ENCODE data around the gene SIMC1. TPM values are rescaled to one million over a fixed set of nuclear protein-coding genes. Genes with fewer than 3 reads are reported as not detected.

SIMC1 gene
- total RNA-seq, 1 experiment from 2014 or later: 19.2 TPM

DNA sequence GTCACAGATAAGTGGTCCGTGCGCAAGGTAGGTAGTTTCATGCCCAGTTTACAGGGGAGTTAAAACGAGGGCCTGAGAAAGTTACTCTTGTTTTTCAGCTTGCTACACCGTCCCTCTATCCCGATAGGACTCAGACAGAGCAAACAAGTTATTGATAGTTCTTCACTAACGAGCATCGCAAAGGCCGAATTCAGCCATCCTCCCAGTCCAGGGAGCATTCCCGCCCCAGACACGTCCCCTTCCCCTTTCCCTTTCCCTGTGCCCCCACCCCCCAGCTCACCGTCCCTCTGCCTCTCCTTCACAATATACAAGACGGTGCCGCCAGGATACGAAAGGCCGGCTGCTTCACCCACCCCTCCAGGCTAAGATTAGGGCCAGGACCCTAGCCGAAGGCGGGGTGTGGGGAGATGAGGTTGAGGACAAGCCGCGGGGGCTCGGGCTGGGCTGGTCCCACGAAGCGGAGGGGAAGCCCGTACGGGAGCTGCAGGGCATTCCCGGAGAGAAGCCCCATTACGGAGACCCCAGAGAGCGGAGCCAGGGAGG, 122.7 kb downstream of the SIMC1 start:
- TF ChIP-seq TCF7L2 (IDR thresholded peaks at IDR 0.05; ENCODE audit: low read depth, low read length): no peak
- TF ChIP-seq, protein P1, sequence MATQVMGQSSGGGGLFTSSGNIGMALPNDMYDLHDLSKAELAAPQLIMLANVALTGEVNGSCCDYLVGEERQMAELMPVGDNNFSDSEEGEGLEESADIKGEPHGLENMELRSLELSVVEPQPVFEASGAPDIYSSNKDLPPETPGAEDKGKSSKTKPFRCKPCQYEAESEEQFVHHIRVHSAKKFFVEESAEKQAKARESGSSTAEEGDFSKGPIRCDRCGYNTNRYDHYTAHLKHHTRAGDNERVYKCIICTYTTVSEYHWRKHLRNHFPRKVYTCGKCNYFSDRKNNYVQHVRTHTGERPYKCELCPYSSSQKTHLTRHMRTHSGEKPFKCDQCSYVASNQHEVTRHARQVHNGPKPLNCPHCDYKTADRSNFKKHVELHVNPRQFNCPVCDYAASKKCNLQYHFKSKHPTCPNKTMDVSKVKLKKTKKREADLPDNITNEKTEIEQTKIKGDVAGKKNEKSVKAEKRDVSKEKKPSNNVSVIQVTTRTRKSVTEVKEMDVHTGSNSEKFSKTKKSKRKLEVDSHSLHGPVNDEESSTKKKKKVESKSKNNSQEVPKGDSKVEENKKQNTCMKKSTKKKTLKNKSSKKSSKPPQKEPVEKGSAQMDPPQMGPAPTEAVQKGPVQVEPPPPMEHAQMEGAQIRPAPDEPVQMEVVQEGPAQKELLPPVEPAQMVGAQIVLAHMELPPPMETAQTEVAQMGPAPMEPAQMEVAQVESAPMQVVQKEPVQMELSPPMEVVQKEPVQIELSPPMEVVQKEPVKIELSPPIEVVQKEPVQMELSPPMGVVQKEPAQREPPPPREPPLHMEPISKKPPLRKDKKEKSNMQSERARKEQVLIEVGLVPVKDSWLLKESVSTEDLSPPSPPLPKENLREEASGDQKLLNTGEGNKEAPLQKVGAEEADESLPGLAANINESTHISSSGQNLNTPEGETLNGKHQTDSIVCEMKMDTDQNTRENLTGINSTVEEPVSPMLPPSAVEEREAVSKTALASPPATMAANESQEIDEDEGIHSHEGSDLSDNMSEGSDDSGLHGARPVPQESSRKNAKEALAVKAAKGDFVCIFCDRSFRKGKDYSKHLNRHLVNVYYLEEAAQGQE (IDR thresholded peaks at IDR 0.05; ENCODE audit: insufficient read depth in 1 of 2, low read depth in 2 of 2, low read length in 1 of 2): no peak
- TF ChIP-seq SIN3A (IDR thresholded peaks at IDR 0.05; ENCODE audit: borderline replicate concordance, insufficient read depth, low read depth, low read length): no peak
- TF ChIP-seq POLR2AphosphoS5 (IDR thresholded peaks at IDR 0.05; ENCODE audit: low read depth, low read length): no peak
- TF ChIP-seq, protein P2, sequence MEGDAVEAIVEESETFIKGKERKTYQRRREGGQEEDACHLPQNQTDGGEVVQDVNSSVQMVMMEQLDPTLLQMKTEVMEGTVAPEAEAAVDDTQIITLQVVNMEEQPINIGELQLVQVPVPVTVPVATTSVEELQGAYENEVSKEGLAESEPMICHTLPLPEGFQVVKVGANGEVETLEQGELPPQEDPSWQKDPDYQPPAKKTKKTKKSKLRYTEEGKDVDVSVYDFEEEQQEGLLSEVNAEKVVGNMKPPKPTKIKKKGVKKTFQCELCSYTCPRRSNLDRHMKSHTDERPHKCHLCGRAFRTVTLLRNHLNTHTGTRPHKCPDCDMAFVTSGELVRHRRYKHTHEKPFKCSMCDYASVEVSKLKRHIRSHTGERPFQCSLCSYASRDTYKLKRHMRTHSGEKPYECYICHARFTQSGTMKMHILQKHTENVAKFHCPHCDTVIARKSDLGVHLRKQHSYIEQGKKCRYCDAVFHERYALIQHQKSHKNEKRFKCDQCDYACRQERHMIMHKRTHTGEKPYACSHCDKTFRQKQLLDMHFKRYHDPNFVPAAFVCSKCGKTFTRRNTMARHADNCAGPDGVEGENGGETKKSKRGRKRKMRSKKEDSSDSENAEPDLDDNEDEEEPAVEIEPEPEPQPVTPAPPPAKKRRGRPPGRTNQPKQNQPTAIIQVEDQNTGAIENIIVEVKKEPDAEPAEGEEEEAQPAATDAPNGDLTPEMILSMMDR (IDR thresholded peaks at IDR 0.05): no peak
- H3K27me3 ChIP-seq (ENCODE audit: control insufficient read depth, insufficient read depth, low read length): no peaks in the 10 kb centered on the region
- POLR2A ChIA-PET: no interaction called here
- H3K4me1 ChIP-seq (ENCODE audit: control insufficient read depth, insufficient read depth, low read length): peaks cover 13% of the 10 kb centered on the region
- H3K27ac ChIP-seq (ENCODE audit: low read length): peak overlapping the region; percentile 93
- TSS peak; percentile 79 for BruUV-seq (replicated peaks)
- no peaks in the 10 kb centered on the region for H3K9me3 ChIP-seq (ENCODE audit: control insufficient read depth, insufficient read depth, low read depth, low read length)
- ATAC-seq (peak; percentile 33), DNase-seq (ENCODE audit: low read depth, low spot score) (no peak)
- peak overlapping the region; percentile 93 to 99 for H3K4me3 ChIP-seq (ENCODE audit: low read depth in 2 of 2, low read length in 2 of 2)
- in situ Hi-C loops (cut with HindIII; ENCODE audit: low pct_unique_long_range_greater_than_20kb, low sequenced_read_pairs): no loop called here
- intact Hi-C loops (cut with micrococcal nuclease; ENCODE audit: unreplicated experiment): no loop called here
- peaks cover 6% of the 10 kb centered on the region for H3K36me3 ChIP-seq (ENCODE audit: control insufficient read depth, insufficient read depth, low read length)
- CTCF ChIA-PET: no interaction called here

DNA sequence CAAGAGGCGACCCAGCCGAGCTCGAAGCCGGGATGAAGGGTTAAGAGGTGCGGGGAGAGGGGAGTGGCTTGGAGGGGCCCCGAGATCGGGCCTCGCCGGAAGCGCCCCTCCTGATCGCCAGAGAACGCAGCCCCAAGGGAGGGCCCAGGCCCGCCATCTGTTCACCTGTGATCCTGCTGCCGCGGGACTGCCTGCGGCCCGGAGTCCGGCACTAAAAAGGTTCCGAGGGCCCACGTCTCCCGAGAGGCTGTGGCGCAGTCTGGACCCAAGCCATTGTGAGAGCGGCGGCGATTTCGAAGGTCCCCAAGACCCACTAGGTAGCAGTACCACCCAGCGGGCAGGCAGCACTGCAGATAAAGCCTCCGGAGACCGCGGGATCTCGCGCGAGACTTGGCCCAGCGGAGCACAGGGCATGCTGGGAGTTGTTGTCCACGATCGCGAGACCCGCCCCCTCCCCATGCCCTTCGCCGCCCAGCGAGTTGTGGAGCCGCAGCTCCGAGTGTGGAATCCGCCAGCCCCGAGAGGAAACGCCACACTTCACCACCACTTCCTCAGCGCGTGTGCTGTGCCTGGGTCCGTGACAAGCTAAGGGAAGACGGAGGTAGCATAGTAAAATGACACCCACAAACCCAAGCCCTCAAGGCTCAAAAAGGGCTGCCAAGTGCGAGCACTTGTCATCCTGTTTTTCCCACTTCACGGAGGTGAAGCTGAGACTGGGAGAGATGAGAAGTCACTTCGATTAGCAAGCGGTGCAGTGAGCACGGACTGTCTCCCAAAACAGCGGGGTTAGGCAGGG, 123.4 kb downstream of the SIMC1 start, which contains the start of gene KIAA1191:
TSS of gene KIAA1191 (minus strand) at position 328 of the 796 bp plus-strand sequence. CDS start 2,256 bp downstream, outside the sequence.
- Histone ChIP-seq H3K4me3 (ENCODE audit: low read depth in 2 of 2, low read length in 2 of 2) (peak within 1 kb of the TSS; percentile 93 to 99), H3K36me3 (ENCODE audit: control insufficient read depth, insufficient read depth, low read length) (peaks cover 6% of the 10 kb centered on the region), H3K9me3 (ENCODE audit: control insufficient read depth, insufficient read depth, low read depth, low read length) (no peaks in the 10 kb centered on the region), H3K27me3 (ENCODE audit: control insufficient read depth, insufficient read depth, low read length) (no peaks in the 10 kb centered on the region), H3K27ac (ENCODE audit: low read length) (peak within 1 kb of the TSS; percentile 93), H3K4me1 (ENCODE audit: control insufficient read depth, insufficient read depth, low read length) (peaks cover 13% of the 10 kb centered on the region)
- intact Hi-C loops (cut with micrococcal nuclease; ENCODE audit: unreplicated experiment) (no loop called here), in situ Hi-C loops (cut with HindIII; ENCODE audit: low pct_unique_long_range_greater_than_20kb, low sequenced_read_pairs) (no loop called here)
- DNase-seq (ENCODE audit: low read depth, low spot score): peak; percentile 69
- peak; percentile 97 for ATAC-seq
- TF ChIP-seq TCF7L2 (IDR thresholded peaks at IDR 0.05; ENCODE audit: low read depth, low read length) (no peak), SIN3A (IDR thresholded peaks at IDR 0.05; ENCODE audit: borderline replicate concordance, insufficient read depth, low read depth, low read length) (peak; percentile 81; the same call in 1 of the 2 replicates), POLR2AphosphoS5 (IDR thresholded peaks at IDR 0.05; ENCODE audit: low read depth, low read length) (peak; percentile 95)
- TF ChIP-seq, protein P1 (IDR thresholded peaks at IDR 0.05; ENCODE audit: insufficient read depth in 1 of 2, low read depth in 2 of 2, low read length in 1 of 2): peak in 1 of 2 experiments; percentile 24; a peak in 1 of 4 replicates
- no TSS peak for BruUV-seq (replicated peaks)
- ChIA-PET CTCF (interaction anchor here (0.6 to 0.8 kb wide), 2 partner anchors 11 to 41 kb away, joined by 3 to 7 read pairs; no protein-coding TSS in a partner anchor), POLR2A (interaction anchor here (0.9 kb wide), 1 partner anchor 24 kb away, joined by 3 read pairs; no protein-coding TSS in a partner anchor)

All from Panc1 (cell line).